Ishikawa (cell line): ENCODE measurements around the gene SPEM2.

Experiments used
- CEBPB ChIP-seq: IDR thresholded peaks from 2 replicates; pipeline ENCODE4 v1.6.1; 2012
- CREB1 ChIP-seq: IDR thresholded peaks from 2 replicates; pipeline ENCODE4 v1.6.1; 2012; ENCODE audit warnings: low read depth
- EGR1 ChIP-seq: IDR thresholded peaks from 2 replicates; pipeline ENCODE4 v1.6.1; 2012
- EP300 ChIP-seq: IDR thresholded peaks from 2 replicates; pipeline ENCODE4 v1.6.1; 2012; ENCODE audit warnings: borderline replicate concordance
- FOXM1 ChIP-seq: IDR thresholded peaks from 2 replicates; pipeline ENCODE4 v1.6.1; 2012; ENCODE audit warnings: low read depth, borderline replicate concordance
- NFIC ChIP-seq: IDR thresholded peaks from 2 replicates; pipeline ENCODE4 v1.6.1; 2012
- RAD21 ChIP-seq: IDR thresholded peaks from 2 replicates; pipeline ENCODE4 v1.6.1; 2012; ENCODE audit warnings: low read depth
- TAF1 ChIP-seq: IDR thresholded peaks from 2 replicates; pipeline ENCODE4 v1.6.1; 2012; ENCODE audit warnings: low read depth, mild to moderate bottlenecking
- TCF12 ChIP-seq: IDR thresholded peaks from 2 replicates; pipeline ENCODE4 v1.6.1; 2012; ENCODE audit warnings: low read depth
- TEAD4 ChIP-seq: IDR thresholded peaks from 2 replicates; pipeline ENCODE4 v1.6.1; 2012
- YY1 ChIP-seq: IDR thresholded peaks from 2 replicates; pipeline ENCODE4 v1.6.1; 2012; ENCODE audit warnings: low read depth
- ZBTB7A ChIP-seq: IDR thresholded peaks from 2 replicates; pipeline ENCODE4 v1.6.1; 2012; ENCODE audit warnings: low read depth
- TF ChIP-seq, protein P1 (sequence below): IDR thresholded peaks from 2 replicates; pipeline ENCODE4 v1.6.1; 2012
- TF ChIP-seq, protein P2 (sequence below): IDR thresholded peaks from 2 replicates; pipeline ENCODE4 v1.6.1; 2012; ENCODE audit warnings: low read depth, mild to moderate bottlenecking
- TF ChIP-seq, protein P3 (sequence below): IDR thresholded peaks from 2 replicates; pipeline ENCODE4 v1.6.1; 2012

Gene SPEM2

DNA sequence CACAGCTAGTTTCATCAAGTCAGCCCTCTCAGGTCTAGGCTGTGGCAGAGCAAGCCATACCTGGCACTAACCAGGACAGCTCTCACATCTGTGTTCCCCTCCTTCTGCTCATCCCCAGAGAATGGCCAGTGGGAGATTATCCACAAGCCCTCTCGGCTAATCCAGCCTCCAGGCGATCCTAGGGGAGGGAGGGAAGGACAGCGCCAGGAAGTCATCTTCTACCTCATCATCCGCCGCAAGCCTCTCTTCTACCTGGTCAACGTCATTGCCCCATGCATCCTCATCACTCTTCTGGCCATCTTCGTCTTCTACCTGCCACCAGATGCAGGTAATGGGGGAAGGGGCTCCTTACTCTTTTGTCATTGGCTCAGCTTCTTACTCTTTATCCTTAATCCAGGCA, 23.0 kb downstream of the SPEM2 start:
- TF ChIP-seq CREB1 (no peak), FOXM1 (no peak), EP300 (no peak), TCF12 (no peak)

DNA sequence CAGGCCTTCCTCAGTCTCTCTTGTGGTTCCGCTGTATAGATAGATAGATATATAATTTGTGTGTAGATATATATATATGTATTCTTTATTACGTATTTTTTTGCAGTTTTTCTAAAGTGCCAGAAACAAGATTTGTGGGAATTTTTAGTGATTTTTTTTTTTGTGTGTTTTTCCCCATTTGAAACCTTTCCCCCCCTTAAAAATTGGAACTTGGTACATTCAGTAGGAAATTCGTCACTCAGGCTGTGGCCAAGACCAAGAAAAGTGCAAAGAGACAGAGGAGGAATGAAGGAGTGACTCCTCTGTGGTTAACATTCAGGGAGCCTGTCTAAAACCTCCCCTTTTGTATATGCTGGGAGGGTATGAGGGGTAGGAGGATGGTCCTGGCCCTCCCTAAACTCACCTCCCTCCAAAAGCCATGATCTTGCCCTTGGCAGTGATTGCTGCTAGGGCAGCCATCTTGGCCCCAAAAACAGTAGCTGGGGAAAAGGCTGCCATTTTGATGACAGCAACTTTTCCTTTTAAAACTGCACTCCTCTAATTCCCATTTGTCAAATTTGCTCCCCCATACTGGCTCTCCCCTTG, 34.6 kb downstream of the SPEM2 start:
- peak; percentile 56; the same call in 1 of the 2 replicates for TF ChIP-seq YY1
- TF ChIP-seq, protein P1, sequence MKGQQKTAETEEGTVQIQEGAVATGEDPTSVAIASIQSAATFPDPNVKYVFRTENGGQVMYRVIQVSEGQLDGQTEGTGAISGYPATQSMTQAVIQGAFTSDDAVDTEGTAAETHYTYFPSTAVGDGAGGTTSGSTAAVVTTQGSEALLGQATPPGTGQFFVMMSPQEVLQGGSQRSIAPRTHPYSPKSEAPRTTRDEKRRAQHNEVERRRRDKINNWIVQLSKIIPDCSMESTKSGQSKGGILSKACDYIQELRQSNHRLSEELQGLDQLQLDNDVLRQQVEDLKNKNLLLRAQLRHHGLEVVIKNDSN, result no peak

DNA sequence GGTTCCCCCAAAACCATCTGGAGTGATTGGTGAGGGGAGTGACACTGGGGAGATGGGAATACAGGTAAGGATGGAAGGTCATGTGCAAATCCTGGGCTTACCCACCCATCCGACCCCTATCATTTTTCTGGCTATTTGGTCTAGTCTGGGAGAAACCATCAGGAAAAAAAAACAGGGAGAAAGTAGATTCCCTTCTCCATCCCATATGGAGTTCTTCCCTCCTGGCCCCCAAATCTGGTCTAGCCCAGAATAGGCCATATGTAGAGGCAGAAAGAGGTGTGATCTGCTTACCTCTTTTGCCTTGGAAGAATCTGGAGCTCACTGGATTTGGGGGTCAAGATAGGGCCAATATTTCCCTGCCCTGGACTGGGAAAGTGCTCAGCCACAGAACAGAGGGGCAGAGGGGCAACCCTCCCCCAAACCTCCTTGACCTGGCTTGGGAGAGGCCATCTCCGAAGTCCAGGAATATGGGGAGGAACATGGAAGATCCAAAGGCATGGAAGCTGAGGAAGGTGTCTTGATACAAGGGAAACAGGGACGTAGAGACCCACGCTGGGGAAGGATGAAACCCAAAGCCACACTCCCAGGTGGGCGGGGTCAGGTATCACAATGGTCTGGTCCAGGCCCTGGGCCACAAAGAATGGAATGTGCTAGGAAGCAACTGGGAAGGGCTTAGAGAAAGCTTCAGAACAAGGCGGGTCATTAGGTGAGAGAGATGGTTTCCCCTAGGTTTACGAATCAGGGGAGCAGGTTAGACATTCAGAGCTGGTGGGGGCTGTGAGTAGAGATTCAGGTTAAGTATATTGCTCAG, 35.6 kb downstream of the SPEM2 start:
- TF ChIP-seq FOXM1, result no peak
- TF ChIP-seq TAF1, result no peak
- no peak for TF ChIP-seq YY1
- no peak for TF ChIP-seq EP300
- no peak for TF ChIP-seq EGR1
- TF ChIP-seq, protein P1, result no peak
- TF ChIP-seq ZBTB7A, result no peak
- TF ChIP-seq RAD21, result no peak
- no peak for TF ChIP-seq TEAD4
- TF ChIP-seq, protein P2, sequence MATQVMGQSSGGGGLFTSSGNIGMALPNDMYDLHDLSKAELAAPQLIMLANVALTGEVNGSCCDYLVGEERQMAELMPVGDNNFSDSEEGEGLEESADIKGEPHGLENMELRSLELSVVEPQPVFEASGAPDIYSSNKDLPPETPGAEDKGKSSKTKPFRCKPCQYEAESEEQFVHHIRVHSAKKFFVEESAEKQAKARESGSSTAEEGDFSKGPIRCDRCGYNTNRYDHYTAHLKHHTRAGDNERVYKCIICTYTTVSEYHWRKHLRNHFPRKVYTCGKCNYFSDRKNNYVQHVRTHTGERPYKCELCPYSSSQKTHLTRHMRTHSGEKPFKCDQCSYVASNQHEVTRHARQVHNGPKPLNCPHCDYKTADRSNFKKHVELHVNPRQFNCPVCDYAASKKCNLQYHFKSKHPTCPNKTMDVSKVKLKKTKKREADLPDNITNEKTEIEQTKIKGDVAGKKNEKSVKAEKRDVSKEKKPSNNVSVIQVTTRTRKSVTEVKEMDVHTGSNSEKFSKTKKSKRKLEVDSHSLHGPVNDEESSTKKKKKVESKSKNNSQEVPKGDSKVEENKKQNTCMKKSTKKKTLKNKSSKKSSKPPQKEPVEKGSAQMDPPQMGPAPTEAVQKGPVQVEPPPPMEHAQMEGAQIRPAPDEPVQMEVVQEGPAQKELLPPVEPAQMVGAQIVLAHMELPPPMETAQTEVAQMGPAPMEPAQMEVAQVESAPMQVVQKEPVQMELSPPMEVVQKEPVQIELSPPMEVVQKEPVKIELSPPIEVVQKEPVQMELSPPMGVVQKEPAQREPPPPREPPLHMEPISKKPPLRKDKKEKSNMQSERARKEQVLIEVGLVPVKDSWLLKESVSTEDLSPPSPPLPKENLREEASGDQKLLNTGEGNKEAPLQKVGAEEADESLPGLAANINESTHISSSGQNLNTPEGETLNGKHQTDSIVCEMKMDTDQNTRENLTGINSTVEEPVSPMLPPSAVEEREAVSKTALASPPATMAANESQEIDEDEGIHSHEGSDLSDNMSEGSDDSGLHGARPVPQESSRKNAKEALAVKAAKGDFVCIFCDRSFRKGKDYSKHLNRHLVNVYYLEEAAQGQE, result no peak
- no peak for TF ChIP-seq CREB1
- no peak for TF ChIP-seq NFIC
- TF ChIP-seq, protein P3, sequence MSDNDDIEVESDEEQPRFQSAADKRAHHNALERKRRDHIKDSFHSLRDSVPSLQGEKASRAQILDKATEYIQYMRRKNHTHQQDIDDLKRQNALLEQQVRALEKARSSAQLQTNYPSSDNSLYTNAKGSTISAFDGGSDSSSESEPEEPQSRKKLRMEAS, result no peak
- TF ChIP-seq CEBPB, result no peak
- no peak for TF ChIP-seq TCF12

DNA sequence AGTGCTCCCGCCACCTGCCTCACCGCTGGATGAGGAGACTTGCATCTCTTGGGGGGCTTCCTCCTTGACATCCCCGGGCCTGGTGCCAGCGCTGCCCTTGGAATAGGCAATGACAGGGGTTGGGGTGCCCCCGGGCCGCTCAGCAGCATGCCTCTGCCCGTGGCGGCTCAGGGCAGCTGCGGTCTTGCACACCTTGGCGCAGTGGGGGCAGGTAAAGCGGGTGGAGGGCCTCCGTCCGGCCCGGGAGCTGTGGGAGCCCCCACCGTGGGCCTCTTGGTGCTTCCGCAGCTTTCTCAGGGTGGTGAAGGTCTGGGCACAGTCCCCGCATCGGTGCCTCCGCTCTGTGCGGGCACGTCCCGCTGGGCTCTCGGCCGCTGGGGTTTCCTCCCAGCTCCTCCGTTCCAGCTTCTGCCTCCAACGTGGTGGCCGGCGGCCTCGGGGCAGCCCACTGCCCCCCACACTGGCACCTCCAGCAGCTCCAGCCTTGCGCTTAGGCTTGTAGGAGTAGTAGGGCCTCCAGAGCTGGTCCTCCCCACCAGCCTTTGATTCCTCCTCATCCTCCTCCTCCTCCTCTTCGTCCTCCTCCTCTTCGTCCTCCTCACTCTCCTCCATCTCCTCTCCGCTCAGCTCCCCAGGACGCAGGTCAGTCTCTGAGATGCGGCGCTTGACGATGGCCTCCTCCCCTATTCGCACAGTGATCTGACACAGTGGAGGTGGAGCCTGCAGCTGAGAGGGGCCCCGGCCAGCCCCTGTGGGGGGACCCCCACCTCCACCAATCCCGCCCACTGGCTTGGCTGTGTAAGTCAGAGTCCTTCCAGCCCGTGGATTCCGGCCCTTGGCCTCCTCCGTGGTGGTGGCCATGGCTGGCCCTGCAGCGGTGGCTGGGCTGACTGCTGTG, 37.3 kb downstream of the SPEM2 start:
- TF ChIP-seq, protein P2, result no peak

DNA sequence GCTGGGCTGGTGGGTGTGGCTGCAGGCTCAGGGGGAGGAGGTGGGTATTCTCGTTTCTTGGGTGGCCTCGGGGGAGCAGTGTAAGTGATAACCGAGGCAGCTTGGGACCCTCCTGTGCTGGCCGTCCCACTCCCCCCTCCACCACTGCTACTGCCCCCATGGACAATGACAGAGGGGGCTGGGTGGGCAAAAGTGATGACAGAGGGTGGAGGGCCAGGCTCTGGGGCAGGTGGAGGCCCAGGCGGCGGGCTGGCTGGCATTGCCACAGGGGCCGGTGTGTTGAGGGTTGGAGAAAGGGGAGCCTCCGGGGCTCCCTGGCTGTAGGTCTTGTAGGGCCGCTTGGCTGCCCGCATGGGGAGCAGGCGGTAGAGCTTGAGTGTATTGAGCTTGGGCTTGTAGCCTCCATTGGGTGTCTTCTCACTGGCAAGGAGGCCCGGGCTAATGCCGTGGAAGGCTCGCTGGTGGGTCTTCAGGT, 38.0 kb downstream of the SPEM2 start:
- TF ChIP-seq ZBTB7A, result no peak
- TF ChIP-seq, protein P1, result no peak
- no peak for TF ChIP-seq CEBPB
- no peak for TF ChIP-seq TAF1
- TF ChIP-seq TEAD4, result no peak
- no peak for TF ChIP-seq EP300
- TF ChIP-seq NFIC, result no peak
